ENCODE data around the gene CPA1.

The CPA1 gene

DNA sequence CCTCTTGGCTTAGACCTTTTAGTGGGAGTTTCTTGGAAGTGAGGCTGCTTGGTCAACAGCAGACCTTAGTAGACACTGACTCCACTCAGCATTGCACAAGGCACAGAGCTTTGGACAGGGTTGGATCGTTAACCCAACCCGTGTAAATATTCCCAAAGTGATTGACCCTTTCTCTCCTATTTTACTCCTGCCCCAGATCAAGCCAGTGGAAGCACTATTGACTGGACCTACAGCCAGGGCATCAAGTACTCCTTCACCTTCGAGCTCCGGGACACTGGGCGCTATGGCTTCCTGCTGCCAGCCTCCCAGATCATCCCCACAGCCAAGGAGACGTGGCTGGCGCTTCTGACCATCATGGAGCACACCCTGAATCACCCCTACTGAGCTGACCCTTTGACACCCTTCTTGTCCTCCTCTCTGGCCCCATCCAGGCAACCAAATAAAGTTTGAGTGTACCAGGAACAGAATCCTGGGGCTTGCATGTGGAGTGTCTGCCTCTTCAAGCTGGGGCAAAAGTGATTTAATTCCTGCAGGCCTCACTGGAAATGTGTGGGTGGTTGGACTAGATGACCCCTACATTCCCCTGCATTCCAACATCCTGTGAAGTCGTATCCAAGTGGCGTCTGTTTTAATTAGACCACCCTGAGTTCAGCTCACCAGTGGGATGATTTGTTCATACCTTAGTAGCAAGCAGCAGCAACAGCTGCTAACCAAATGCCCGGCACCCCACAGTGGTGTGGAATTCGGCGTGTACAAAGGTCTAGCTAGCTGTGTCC lies 7.5 kb downstream of the CPA1 start:
- no peak for TF ChIP-seq Cebpa-rat (IDR thresholded peaks at IDR 0.05)
- Histone ChIP-seq H3K4me3 (no peak overlapping the region), H3K27me3 (no peaks in the 10 kb centered on the region), H3K36me3 (no peaks in the 10 kb centered on the region), H3K9ac (no peak overlapping the region), H3K4me2 (peak overlapping the region in 5 of 11 experiments; percentile 3 to 33 (median 20); a peak in 6 of 22 replicates), H3K9me3 (replicated peaks in 1 of 11) (peaks cover 0 to 13% (median 0%) of the 10 kb centered on the region in 11 experiments; a peak in 6 of 22 replicates), H3K27ac (no peak overlapping the region), H4K20me1 (no peaks in the 10 kb centered on the region), H3K4me1 (peaks cover 0 to 18% (median 6%) of the 10 kb centered on the region in 10 experiments; a peak in 9 of 20 replicates)

DNA sequence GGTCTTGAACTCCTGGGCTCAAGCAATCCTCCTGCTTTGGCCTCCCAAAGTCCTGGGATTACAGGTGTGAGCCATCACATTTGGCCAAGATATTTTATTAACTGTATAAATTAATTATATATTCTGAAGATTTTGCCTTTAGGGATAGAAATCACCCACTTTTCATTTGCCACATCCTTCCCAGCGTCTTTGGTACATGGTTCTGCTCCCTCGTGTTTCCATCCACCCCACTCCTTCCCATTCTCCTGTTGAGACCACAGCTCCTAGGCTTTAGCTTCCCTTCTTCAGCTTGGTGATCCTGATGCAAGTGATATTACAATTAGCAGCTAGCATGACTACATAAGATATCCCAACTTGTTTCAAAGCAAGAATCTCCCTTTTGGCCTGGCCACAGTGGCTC lies 8.4 kb downstream of the CPA1 start:
- Histone ChIP-seq H3K36me3 (no peaks in the 10 kb centered on the region), H3K9ac (no peak overlapping the region), H3K4me1 (peaks cover 3 to 25% (median 12%) of the 10 kb centered on the region in 10 experiments), H3K27me3 (no peaks in the 10 kb centered on the region), H3K4me3 (no peak overlapping the region), H4K20me1 (no peaks in the 10 kb centered on the region), H3K9me3 (replicated peaks in 1 of 11) (peaks cover 0 to 13% (median 0%) of the 10 kb centered on the region in 11 experiments; a peak in 6 of 22 replicates), H3K27ac (no peak overlapping the region), H3K4me2 (no peak overlapping the region)
- no peak for TF ChIP-seq Cebpa-rat (IDR thresholded peaks at IDR 0.05)

- H3K9me3 ChIP-seq (replicated peaks in 1 of 11) = peaks cover 0 to 13% (median 0%) of the 10 kb centered on the region in 11 experiments; a peak in 5 of 22 replicates
- no peaks in the 10 kb centered on the region for H3K27me3 ChIP-seq
- H3K27ac ChIP-seq = no peak overlapping the region
- H3K9ac ChIP-seq = no peak overlapping the region
- no peak overlapping the region for H3K4me2 ChIP-seq
- TF ChIP-seq Cebpa-rat (IDR thresholded peaks at IDR 0.05) = no peak
- no peak overlapping the region for H3K4me3 ChIP-seq
- H3K36me3 ChIP-seq = no peaks in the 10 kb centered on the region
- peaks cover 14 to 32% (median 20%) of the 10 kb centered on the region in 10 experiments for H3K4me1 ChIP-seq
- no peaks in the 10 kb centered on the region for H4K20me1 ChIP-seq
Measured at GRCh38 chr7:130390486-130390885, 10.2 kb downstream of the CPA1 start.

DNA sequence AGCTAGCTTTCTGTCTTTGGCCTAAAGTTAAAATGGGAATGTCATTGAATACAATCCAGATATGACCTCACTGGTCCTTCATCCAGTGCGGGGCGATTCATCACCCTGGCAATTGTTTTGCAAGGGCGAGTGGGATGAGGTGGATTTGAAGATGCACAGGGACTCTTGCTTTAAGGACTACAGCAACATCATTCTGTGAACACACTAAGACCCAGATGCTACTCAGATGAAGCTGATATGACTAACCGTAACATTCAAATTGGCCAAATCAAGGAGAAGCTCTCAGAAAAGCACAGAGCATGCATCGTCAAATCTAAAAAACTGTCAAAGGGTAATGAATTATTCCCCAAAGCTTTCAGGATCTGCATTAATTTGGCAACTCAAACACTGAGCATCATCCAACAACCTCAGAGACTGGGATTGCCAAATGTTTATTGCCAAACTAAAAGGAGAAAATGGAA lies 12.8 kb downstream of the CPA1 start:
- peaks cover 0 to 10% (median 0%) of the 10 kb centered on the region in 11 experiments; a peak in 4 of 22 replicates for H3K9me3 ChIP-seq (replicated peaks in 1 of 11)
- no peak for TF ChIP-seq Cebpa-rat (IDR thresholded peaks at IDR 0.05)
- H3K27ac ChIP-seq = no peak overlapping the region
- H3K27me3 ChIP-seq = no peaks in the 10 kb centered on the region
- peaks cover 14 to 20% (median 17%) of the 10 kb centered on the region in 10 experiments for H3K4me1 ChIP-seq
- H4K20me1 ChIP-seq = no peaks in the 10 kb centered on the region
- no peak overlapping the region for H3K4me3 ChIP-seq
- H3K36me3 ChIP-seq = peaks cover 7 to 17% (median 9%) of the 10 kb centered on the region in 11 experiments; a peak in 18 of 22 replicates
- peak overlapping the region in 10 of 11 experiments; percentile 45 to 90 (median 70); a peak in 16 of 22 replicates for H3K4me2 ChIP-seq
- H3K9ac ChIP-seq = no peak overlapping the region

DNA sequence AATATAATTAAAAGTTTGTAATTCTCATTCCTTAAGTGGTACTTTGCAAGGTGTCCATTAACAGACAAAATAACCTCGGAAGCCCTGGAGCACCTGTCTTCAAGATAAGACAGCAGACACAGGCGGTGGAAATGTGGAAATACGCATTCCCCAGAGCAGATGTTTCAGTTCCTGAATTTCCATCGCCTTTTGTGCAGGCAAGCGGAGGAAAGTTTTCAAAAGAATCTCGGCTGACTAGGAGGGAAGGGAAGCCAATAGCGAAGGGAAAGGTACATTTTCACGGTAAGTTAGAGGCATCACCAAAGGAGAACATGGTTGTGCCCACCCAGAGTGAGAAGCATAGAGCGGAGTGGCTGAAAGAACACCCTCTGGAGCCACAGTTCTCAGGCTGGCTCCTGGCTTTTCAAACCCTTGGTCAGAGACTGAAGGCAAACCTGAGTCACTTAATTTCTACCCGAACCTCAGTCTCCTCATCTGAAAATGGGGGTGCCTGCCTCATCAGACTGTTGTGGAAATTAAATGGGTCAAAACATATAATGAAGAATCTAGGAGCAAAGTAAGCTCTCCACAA lies 13.6 kb downstream of the CPA1 start:
- Histone ChIP-seq H3K27ac (peak overlapping the region in 1 of 11 experiments; percentile 2; a peak in 1 of 22 replicates), H3K9me3 (replicated peaks in 1 of 11) (peaks cover 0 to 2% (median 0%) of the 10 kb centered on the region in 11 experiments; a peak in 2 of 22 replicates), H3K9ac (peak overlapping the region in 1 of 11 experiments; percentile 19; a peak in 2 of 22 replicates), H3K27me3 (no peaks in the 10 kb centered on the region), H3K4me1 (peaks cover 15 to 23% (median 19%) of the 10 kb centered on the region in 10 experiments), H4K20me1 (no peaks in the 10 kb centered on the region), H3K36me3 (peaks cover 14 to 24% (median 17%) of the 10 kb centered on the region in 11 experiments; a peak in 19 of 22 replicates), H3K4me3 (no peak overlapping the region), H3K4me2 (peak overlapping the region; percentile 45 to 90 (median 70))
- TF ChIP-seq Cebpa-rat (IDR thresholded peaks at IDR 0.05) = no peak

DNA sequence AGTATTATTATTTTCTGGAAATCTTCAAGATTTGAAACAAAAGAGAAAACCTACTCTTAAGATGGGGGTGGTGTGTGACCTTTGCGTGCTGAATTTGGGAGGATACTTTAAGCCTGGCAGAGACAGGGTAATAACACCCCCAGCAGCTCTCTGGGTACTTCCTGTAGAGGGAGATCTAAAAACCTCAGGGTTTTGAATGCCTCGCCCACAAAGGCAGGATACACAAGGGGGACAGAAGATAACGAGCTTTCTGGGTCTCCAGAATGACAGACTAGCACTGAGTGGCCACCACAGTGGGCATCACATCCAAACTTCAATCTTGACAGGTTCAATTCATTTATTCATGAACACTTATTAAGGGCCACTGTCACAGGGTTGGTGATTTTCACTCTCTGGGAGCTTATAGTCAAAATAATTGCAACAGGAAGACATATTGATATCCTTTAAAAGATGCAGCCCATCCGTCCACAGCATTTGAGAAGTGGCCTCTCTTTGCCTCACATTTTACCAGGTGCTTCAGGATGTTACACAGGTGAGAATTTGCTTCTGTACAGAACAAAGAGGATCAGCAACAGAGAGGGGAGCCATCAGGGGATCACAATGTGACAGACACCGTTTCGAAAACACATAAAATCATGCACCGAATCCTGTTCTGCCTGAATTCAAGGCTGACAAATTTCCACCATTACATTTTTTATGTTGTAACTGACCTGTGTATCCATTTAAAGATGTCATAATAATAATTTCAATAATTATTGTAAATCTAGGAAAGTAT lies 14.3 kb downstream of the CPA1 start:
- Histone ChIP-seq H4K20me1 (no peaks in the 10 kb centered on the region), H3K9me3 (replicated peaks in 1 of 11) (no peaks in the 10 kb centered on the region), H3K36me3 (peaks cover 14 to 31% (median 21%) of the 10 kb centered on the region in 11 experiments; a peak in 20 of 22 replicates), H3K4me1 (peaks cover 15 to 27% (median 19%) of the 10 kb centered on the region in 10 experiments), H3K4me2 (peak overlapping the region; percentile 45 to 90 (median 70)), H3K27ac (peak overlapping the region in 1 of 11 experiments; percentile 2; a peak in 1 of 22 replicates), H3K9ac (no peak overlapping the region; a peak in 1 of 22 replicates), H3K4me3 (no peak overlapping the region), H3K27me3 (no peaks in the 10 kb centered on the region)
- TF ChIP-seq Cebpa-rat (IDR thresholded peaks at IDR 0.05) = no peak

- Histone ChIP-seq H3K27me3 (no peaks in the 10 kb centered on the region), H3K27ac (no peak overlapping the region), H3K4me2 (no peak overlapping the region), H3K9ac (no peak overlapping the region), H3K36me3 (peaks cover 20 to 39% (median 29%) of the 10 kb centered on the region in 11 experiments), H3K4me3 (no peak overlapping the region), H3K9me3 (replicated peaks in 1 of 11) (no peaks in the 10 kb centered on the region), H3K4me1 (peaks cover 15 to 27% (median 19%) of the 10 kb centered on the region in 10 experiments), H4K20me1 (no peaks in the 10 kb centered on the region)
- no peak for TF ChIP-seq Cebpa-rat (IDR thresholded peaks at IDR 0.05)
Measured at GRCh38 chr7:130395421-130395820, 15.1 kb downstream of the CPA1 start.

DNA sequence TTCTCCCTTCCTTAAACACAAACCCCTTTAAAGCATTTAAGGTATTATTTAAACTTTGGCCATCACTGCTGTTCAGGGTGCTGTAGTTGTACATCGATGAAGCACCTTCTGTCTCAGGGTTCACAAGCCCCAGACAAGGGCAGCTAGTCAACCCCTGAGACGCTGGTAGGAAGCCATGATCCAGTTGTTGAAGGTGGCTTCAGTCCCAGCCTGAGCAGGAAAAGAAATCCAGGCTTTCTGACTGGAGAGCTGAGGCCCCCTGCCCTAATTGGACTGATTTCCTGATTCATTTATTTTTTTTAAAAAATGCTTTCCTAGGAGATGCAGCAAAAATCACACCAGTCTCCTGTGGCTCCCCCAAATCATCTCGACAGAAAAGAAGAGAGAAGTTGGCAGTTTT lies 15.8 kb downstream of the CPA1 start:
- Histone ChIP-seq H3K4me2 (no peak overlapping the region), H3K27ac (no peak overlapping the region), H3K9me3 (replicated peaks in 1 of 11) (no peaks in the 10 kb centered on the region), H3K36me3 (peaks cover 27 to 46% (median 36%) of the 10 kb centered on the region in 11 experiments), H3K27me3 (no peaks in the 10 kb centered on the region), H3K4me1 (peaks cover 15 to 27% (median 19%) of the 10 kb centered on the region in 10 experiments), H3K4me3 (no peak overlapping the region), H4K20me1 (no peaks in the 10 kb centered on the region), H3K9ac (no peak overlapping the region)
- no peak for TF ChIP-seq Cebpa-rat (IDR thresholded peaks at IDR 0.05)
